Measurements from ENCODE around the gene ATG2A.

ATG2A gene

GRCh38 chr11:64900263-64900678 is 16.7 kb downstream of the ATG2A start:
- no peaks in the 10 kb centered on the region for H3K27me3 ChIP-seq (ENCODE audit: control insufficient read depth, low read length)
- no peaks in the 10 kb centered on the region for H3K4me1 ChIP-seq (ENCODE audit: control insufficient read depth, low read length)
- H3F3A ChIP-seq (ENCODE audit: control insufficient read depth, insufficient read depth): no peaks in the 10 kb centered on the region
- no peak overlapping the region for H3K4me2 ChIP-seq (ENCODE audit: low read length)
- no peaks in the 10 kb centered on the region for H3K9me2 ChIP-seq (replicated peaks; ENCODE audit: control insufficient read depth, low read length)
- no peaks in the 10 kb centered on the region for H3K9me3 ChIP-seq (ENCODE audit: control insufficient read depth, insufficient read depth, low read length)
- no peak overlapping the region for H3K27ac ChIP-seq (ENCODE audit: low read depth, low read length)
- TF ChIP-seq CTCF (IDR thresholded peaks at IDR 0.05; ENCODE audit: low read depth, low read length, poor library complexity, severe bottlenecking) (no peak), EZH2phosphoT487 (IDR thresholded peaks at IDR 0.05; ENCODE audit: borderline replicate concordance, low read length) (no peak)
- H4K20me1 ChIP-seq (ENCODE audit: control insufficient read depth, insufficient read depth, low read depth, low read length): no peaks in the 10 kb centered on the region
- H3K36me3 ChIP-seq (ENCODE audit: control insufficient read depth, low read length): peaks cover 20% of the 10 kb centered on the region; the same call in 1 of the 2 replicates
- no peaks in the 10 kb centered on the region for H3K79me2 ChIP-seq (ENCODE audit: control insufficient read depth, low read length)
- H3K4me3 ChIP-seq (ENCODE audit: low read length): no peak overlapping the region

DNA sequence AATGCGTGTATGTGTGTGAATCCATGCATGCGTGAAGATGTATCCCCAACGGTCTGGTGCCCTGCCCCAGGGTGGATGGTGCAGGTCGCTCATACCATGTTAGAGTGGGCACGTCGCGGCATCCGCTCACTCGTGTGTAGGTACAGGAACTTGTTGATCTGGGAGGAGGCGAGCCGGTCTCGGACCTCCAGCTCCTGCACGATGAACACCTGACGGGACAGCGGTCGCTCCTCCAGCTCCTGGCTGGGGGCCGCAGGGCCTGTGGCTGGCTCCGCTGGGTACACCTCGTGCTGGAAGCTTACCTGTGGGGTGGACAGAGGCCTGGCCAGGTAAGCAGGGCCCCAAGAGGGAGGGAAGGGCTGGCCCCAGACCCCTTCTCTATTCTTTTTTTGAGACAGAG is 18.5 kb downstream of the ATG2A start:
- H3F3A ChIP-seq (ENCODE audit: control insufficient read depth, insufficient read depth): no peaks in the 10 kb centered on the region
- H4K20me1 ChIP-seq (ENCODE audit: control insufficient read depth, insufficient read depth, low read depth, low read length): no peaks in the 10 kb centered on the region
- H3K36me3 ChIP-seq (ENCODE audit: control insufficient read depth, low read length): peaks cover 21% of the 10 kb centered on the region; the same call in 1 of the 2 replicates
- H3K9me3 ChIP-seq (ENCODE audit: control insufficient read depth, insufficient read depth, low read length): no peaks in the 10 kb centered on the region
- H3K27ac ChIP-seq (ENCODE audit: low read depth, low read length): no peak overlapping the region
- no peak overlapping the region for H3K4me2 ChIP-seq (ENCODE audit: low read length)
- no peaks in the 10 kb centered on the region for H3K79me2 ChIP-seq (ENCODE audit: control insufficient read depth, low read length)
- TF ChIP-seq CTCF (IDR thresholded peaks at IDR 0.05; ENCODE audit: low read depth, low read length, poor library complexity, severe bottlenecking) (no peak), EZH2phosphoT487 (IDR thresholded peaks at IDR 0.05; ENCODE audit: borderline replicate concordance, low read length) (no peak)
- no peak overlapping the region for H3K4me3 ChIP-seq (ENCODE audit: low read length)
- H3K27me3 ChIP-seq (ENCODE audit: control insufficient read depth, low read length): no peaks in the 10 kb centered on the region
- H3K4me1 ChIP-seq (ENCODE audit: control insufficient read depth, low read length): peaks cover 9% of the 10 kb centered on the region
- no peaks in the 10 kb centered on the region for H3K9me2 ChIP-seq (replicated peaks; ENCODE audit: control insufficient read depth, low read length)

GRCh38 chr11:64898076-64898445 is 18.9 kb downstream of the ATG2A start:
- Histone ChIP-seq H3K9me3 (ENCODE audit: control insufficient read depth, insufficient read depth, low read length) (no peaks in the 10 kb centered on the region), H3K79me2 (ENCODE audit: control insufficient read depth, low read length) (no peaks in the 10 kb centered on the region), H3K4me1 (ENCODE audit: control insufficient read depth, low read length) (peaks cover 9% of the 10 kb centered on the region), H3K4me2 (ENCODE audit: low read length) (no peak overlapping the region), H3K27ac (ENCODE audit: low read depth, low read length) (no peak overlapping the region), H4K20me1 (ENCODE audit: control insufficient read depth, insufficient read depth, low read depth, low read length) (no peaks in the 10 kb centered on the region), H3K36me3 (ENCODE audit: control insufficient read depth, low read length) (peaks cover 18% of the 10 kb centered on the region; the same call in 1 of the 2 replicates), H3K27me3 (ENCODE audit: control insufficient read depth, low read length) (no peaks in the 10 kb centered on the region), H3F3A (ENCODE audit: control insufficient read depth, insufficient read depth) (no peaks in the 10 kb centered on the region), H3K9me2 (replicated peaks; ENCODE audit: control insufficient read depth, low read length) (no peaks in the 10 kb centered on the region), H3K4me3 (ENCODE audit: low read length) (no peak overlapping the region)
- TF ChIP-seq CTCF (IDR thresholded peaks at IDR 0.05; ENCODE audit: low read depth, low read length, poor library complexity, severe bottlenecking): no peak
- TF ChIP-seq EZH2phosphoT487 (IDR thresholded peaks at IDR 0.05; ENCODE audit: borderline replicate concordance, low read length): no peak

Data from DOHH2 (cell line).